GM19455 (cell line): ENCODE results near the gene SLC35G3.
A peak's percentile ranks its signal among the peaks of the same experiment; 100 is the strongest.
"Not testable (repeated sequence)": the region's sequence is repeated elsewhere in the genome, so short reads cannot be mapped to it uniquely, and the experiment has no call there.

Experiments
- ATAC-seq: cut with Tn5 transposase; IDR thresholded peaks from one replicate; pipeline ENCODE4 v1.9.1; 2021; ENCODE audit not compliant: unreplicated experiment

The SLC35G3 gene

GRCh38 chr17:35194001-35194400, at the start of gene SLC35G3:
Gene SLC35G3, minus strand, starts transcription at chr17:35194393. Its CDS starts 86 bp downstream, at chr17:35194307.
- ATAC-seq = not testable (repeated sequence)

- no peak for ATAC-seq
Measured at GRCh38 chr17:35243561-35244340, 49.6 kb upstream of the SLC35G3 start.

GRCh38 chr17:35242805-35243560, 48.8 kb upstream of the SLC35G3 start, which contains the start of gene SLFN5:
Gene SLFN5, plus strand, starts transcription at chr17:35243072. Its CDS starts 15,619 bp downstream, at chr17:35258691.
- ATAC-seq = peak; percentile 89

GRCh38 chr17:35242158-35242804, 48.1 kb upstream of the SLC35G3 start:
- ATAC-seq = peak; percentile 76

- ATAC-seq = no peak
Measured at GRCh38 chr17:35241520-35241919, 47.3 kb upstream of the SLC35G3 start.

- no peak for ATAC-seq
Measured at GRCh38 chr17:35240861-35241260, 46.7 kb upstream of the SLC35G3 start.

GRCh38 chr17:35239823-35240222, 45.6 kb upstream of the SLC35G3 start:
- no peak for ATAC-seq

GRCh38 chr17:35238821-35239220, 44.6 kb upstream of the SLC35G3 start:
- ATAC-seq = no peak

- no peak for ATAC-seq
Measured at GRCh38 chr17:35236821-35237220, 42.6 kb upstream of the SLC35G3 start.

GRCh38 chr17:35235917-35236316, 41.7 kb upstream of the SLC35G3 start:
- ATAC-seq = no peak

- no peak for ATAC-seq
Measured at GRCh38 chr17:35235289-35235688, 41.1 kb upstream of the SLC35G3 start.

GRCh38 chr17:35234315-35234714, 40.1 kb upstream of the SLC35G3 start:
- ATAC-seq = not testable (repeated sequence)

GRCh38 chr17:35229638-35230037, 35.4 kb upstream of the SLC35G3 start:
- no peak for ATAC-seq

GRCh38 chr17:35227546-35227945, 33.4 kb upstream of the SLC35G3 start:
- ATAC-seq = no peak

- ATAC-seq = no peak
Measured at GRCh38 chr17:35224436-35224835, 30.2 kb upstream of the SLC35G3 start.

GRCh38 chr17:35222452-35222851, 28.3 kb upstream of the SLC35G3 start:
- ATAC-seq = no peak

- ATAC-seq = no peak
Measured at GRCh38 chr17:35218915-35219314, 24.7 kb upstream of the SLC35G3 start.

- ATAC-seq = no peak
Measured at GRCh38 chr17:35217107-35217506, 22.9 kb upstream of the SLC35G3 start.

- ATAC-seq = no peak
Measured at GRCh38 chr17:35214631-35215273, 20.6 kb upstream of the SLC35G3 start.

- no peak for ATAC-seq
Measured at GRCh38 chr17:35214192-35214591, 20.0 kb upstream of the SLC35G3 start.

GRCh38 chr17:35213412-35213940, 19.3 kb upstream of the SLC35G3 start:
- ATAC-seq = no peak
